Measurements from ENCODE around the gene MAD1L1. TPM values are rescaled to one million over a fixed set of nuclear protein-coding genes. Genes with fewer than 3 reads are reported as not detected.

The MAD1L1 gene
- total and polyA plus RNA-seq, 2 of the 4 experiments (the other 2 are of a cell fraction): 29.0 to 40.9 TPM

DNA sequence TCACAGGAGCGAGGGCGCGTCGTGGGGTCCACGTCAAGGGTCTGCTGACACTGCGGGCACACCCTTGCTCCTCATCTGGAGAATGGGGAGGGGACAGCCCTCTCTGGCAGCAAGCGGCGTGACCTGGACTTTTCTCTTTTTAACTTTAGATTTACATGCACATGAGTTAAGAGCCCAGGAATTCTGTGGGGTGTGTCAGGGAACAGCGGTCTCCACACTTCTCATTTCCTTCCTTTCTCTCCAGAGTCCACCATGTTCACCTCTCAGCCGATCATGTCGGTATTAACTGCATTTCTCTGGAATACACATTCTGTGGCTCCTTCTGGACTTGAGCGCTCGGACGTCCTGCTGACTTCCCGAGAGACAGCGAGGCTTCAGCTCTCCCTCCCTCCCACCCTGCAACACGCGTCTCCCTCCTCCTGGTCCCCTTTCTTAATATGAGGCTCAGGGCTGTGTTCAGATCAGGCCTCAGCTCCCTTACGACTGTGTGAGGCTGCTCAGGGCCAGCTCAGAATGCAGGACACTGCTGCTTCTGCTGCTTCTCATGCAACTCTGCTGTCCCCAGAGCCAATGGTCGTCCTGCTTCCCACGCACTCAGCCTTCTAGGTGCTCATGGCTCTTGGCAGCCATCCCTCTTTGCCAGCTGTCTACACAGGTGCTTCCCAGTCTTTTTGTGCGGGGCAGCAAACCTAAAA lies 301.3 kb downstream of the MAD1L1 start:
- no peak overlapping the region for H3K23ac ChIP-seq (ENCODE audit: low read depth, low read length)
- peaks cover 2% of the 10 kb centered on the region; the same call in 1 of the 2 replicates for H3K4me1 ChIP-seq (ENCODE audit: control insufficient read depth, insufficient read depth, low read length)
- BruUV-seq (replicated peaks): no TSS peak
- CTCF ChIA-PET: no interaction called here
- H2BK5ac ChIP-seq (ENCODE audit: low read depth, low read length, poor library complexity, severe bottlenecking): no peak overlapping the region
- H3K14ac ChIP-seq (replicated peaks; ENCODE audit: low read depth, low read length): no peak overlapping the region
- no peaks in the 10 kb centered on the region for H3K27me3 ChIP-seq (ENCODE audit: control insufficient read depth, insufficient read depth, low read length)
- no peak overlapping the region for H3K18ac ChIP-seq (ENCODE audit: low read depth, low read length)
- H2BK20ac ChIP-seq (ENCODE audit: low read depth, low read length): no peak overlapping the region
- 78% methylated on average over 8 of the region's 22 CpGs; no CpG with 5 or more reads in 1 of the 2 experiments for WGBS, 2 experiments (ENCODE audit: extremely low coverage in 2 of 2, insufficient read length in 1 of 2)
- no peak overlapping the region for H4K91ac ChIP-seq (ENCODE audit: insufficient read depth, low read depth, low read length)
- intact Hi-C loops (cut with micrococcal nuclease): no loop called here
- H3K9me1 ChIP-seq (ENCODE audit: insufficient read depth, low read length): no peaks in the 10 kb centered on the region
- no peak overlapping the region for H3K4me2 ChIP-seq (ENCODE audit: low read depth, low read length)
- peak; percentile 39 for DNase-seq
- POLR2A ChIA-PET (ENCODE audit: unreplicated experiment): no interaction called here
- H4K5ac ChIP-seq (ENCODE audit: low read depth, low read length): no peak overlapping the region
- H3K56ac ChIP-seq (ENCODE audit: extremely low read depth, insufficient read depth, low read length): no peak overlapping the region
- no peak overlapping the region for H2BK15ac ChIP-seq (ENCODE audit: low read depth, low read length)
- peaks cover 0 to 7% of the 10 kb centered on the region in 2 experiments; a peak in 2 of 4 replicates for H3K79me1 ChIP-seq (ENCODE audit: low read depth in 1 of 2, low read length in 2 of 2)
- no peak overlapping the region for H2BK120ac ChIP-seq (ENCODE audit: low read depth, low read length)
- TF ChIP-seq RAD21 (IDR thresholded peaks at IDR 0.05; ENCODE audit: low read length) (no peak), MAZ (IDR thresholded peaks at IDR 0.05; ENCODE audit: borderline replicate concordance, low read depth, low read length) (no peak), SMC3 (IDR thresholded peaks at IDR 0.05; ENCODE audit: low read depth, low read length) (no peak), BHLHE40 (IDR thresholded peaks at IDR 0.05; ENCODE audit: low read depth, low read length) (no peak), CHD1 (IDR thresholded peaks at IDR 0.05; ENCODE audit: low read depth, low read length) (no peak), CEBPB (IDR thresholded peaks at IDR 0.05; ENCODE audit: low read depth, low read length) (no peak), FOS (IDR thresholded peaks at IDR 0.05; ENCODE audit: low read depth, low read length) (no peak), MXI1 (IDR thresholded peaks at IDR 0.05; ENCODE audit: borderline replicate concordance, low read depth, low read length) (no peak), NFE2L2 (IDR thresholded peaks at IDR 0.05; ENCODE audit: low read depth, low read length) (no peak), POLR2A (IDR thresholded peaks at IDR 0.05; ENCODE audit: low read depth, low read length) (no peak), RFX5 (IDR thresholded peaks at IDR 0.05; ENCODE audit: low read depth, low read length) (no peak)
- TF ChIP-seq, protein P1, sequence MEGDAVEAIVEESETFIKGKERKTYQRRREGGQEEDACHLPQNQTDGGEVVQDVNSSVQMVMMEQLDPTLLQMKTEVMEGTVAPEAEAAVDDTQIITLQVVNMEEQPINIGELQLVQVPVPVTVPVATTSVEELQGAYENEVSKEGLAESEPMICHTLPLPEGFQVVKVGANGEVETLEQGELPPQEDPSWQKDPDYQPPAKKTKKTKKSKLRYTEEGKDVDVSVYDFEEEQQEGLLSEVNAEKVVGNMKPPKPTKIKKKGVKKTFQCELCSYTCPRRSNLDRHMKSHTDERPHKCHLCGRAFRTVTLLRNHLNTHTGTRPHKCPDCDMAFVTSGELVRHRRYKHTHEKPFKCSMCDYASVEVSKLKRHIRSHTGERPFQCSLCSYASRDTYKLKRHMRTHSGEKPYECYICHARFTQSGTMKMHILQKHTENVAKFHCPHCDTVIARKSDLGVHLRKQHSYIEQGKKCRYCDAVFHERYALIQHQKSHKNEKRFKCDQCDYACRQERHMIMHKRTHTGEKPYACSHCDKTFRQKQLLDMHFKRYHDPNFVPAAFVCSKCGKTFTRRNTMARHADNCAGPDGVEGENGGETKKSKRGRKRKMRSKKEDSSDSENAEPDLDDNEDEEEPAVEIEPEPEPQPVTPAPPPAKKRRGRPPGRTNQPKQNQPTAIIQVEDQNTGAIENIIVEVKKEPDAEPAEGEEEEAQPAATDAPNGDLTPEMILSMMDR (conservative IDR thresholded peaks at IDR 0.05; ENCODE audit: low read depth, low read length): no peak
- TF ChIP-seq, protein P2, sequence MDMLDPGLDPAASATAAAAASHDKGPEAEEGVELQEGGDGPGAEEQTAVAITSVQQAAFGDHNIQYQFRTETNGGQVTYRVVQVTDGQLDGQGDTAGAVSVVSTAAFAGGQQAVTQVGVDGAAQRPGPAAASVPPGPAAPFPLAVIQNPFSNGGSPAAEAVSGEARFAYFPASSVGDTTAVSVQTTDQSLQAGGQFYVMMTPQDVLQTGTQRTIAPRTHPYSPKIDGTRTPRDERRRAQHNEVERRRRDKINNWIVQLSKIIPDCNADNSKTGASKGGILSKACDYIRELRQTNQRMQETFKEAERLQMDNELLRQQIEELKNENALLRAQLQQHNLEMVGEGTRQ (IDR thresholded peaks at IDR 0.05; ENCODE audit: low read depth, low read length): no peak
- H3K9ac ChIP-seq (ENCODE audit: low read depth, low read length): no peak overlapping the region
- H4K8ac ChIP-seq (ENCODE audit: low read depth in 2 of 2, low read length in 2 of 2): no peak overlapping the region
- H3K27ac ChIP-seq (ENCODE audit: insufficient read depth, low read length): no peak overlapping the region
- H3K36me3 ChIP-seq (ENCODE audit: control insufficient read depth, insufficient read depth, low read length): no peaks in the 10 kb centered on the region
- peak overlapping the region; percentile 44 for H2AK9ac ChIP-seq (replicated peaks; ENCODE audit: low read depth, low read length, poor library complexity)
- dilution Hi-C loops (cut with HindIII; ENCODE audit: low sequenced_read_pairs, unreplicated experiment): no loop called here
- in situ Hi-C loops (cut with MboI; ENCODE audit: low sequenced_read_pairs): no loop called here
- no peak overlapping the region for H2AFZ ChIP-seq (replicated peaks; ENCODE audit: low read length, poor library complexity)
- H3K4ac ChIP-seq (ENCODE audit: low read depth, low read length): no peak overlapping the region
- no peak overlapping the region; the same call in 1 of the 2 replicates for H2AK5ac ChIP-seq (ENCODE audit: low read depth, low read length)
- no peaks in the 10 kb centered on the region for H4K20me1 ChIP-seq (ENCODE audit: insufficient read depth, low read length)
- no peaks in the 10 kb centered on the region for H3K9me3 ChIP-seq (ENCODE audit: control insufficient read depth, insufficient read depth, low read length)
- H3K4me3 ChIP-seq (ENCODE audit: insufficient read depth, low read depth, low read length): no peak overlapping the region
- ATAC-seq (ENCODE audit: low read depth): peak; percentile 57
